Stimulated activated CD8-positive, alpha-beta memory T cell treated with anti-CD3 and anti-CD28 coated beads, Interleukin-15, amount 100 ng/mL, for 1 hour (primary cell): ENCODE results near the gene SERINC4.

Source experiments
- DNase-seq: peaks from one replicate; pipeline ENCODE4 v3.0.0-alpha.2; 2020; ENCODE audit warnings: low read depth

SERINC4 gene

DNA sequence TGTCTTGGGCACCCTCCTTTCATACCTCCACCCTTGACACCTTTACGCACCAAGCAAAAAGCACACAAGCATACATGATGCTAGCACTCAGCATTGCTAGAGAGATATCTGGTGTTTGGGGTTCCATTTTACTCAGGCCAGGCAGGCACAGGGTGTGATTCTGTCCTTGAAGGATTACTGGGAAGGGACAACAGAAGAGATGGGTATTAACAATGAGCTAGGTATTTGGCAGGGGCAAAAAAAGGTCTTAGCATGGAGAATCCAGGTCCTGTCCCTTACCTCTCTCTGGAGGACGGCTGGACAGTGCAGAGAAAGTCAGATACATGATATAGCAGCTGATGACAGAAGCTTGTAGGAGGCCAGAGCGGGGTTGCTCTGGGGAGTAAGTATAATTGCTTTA lies 3.5 kb downstream of the SERINC4 start:
- DNase-seq, result no peak

DNA sequence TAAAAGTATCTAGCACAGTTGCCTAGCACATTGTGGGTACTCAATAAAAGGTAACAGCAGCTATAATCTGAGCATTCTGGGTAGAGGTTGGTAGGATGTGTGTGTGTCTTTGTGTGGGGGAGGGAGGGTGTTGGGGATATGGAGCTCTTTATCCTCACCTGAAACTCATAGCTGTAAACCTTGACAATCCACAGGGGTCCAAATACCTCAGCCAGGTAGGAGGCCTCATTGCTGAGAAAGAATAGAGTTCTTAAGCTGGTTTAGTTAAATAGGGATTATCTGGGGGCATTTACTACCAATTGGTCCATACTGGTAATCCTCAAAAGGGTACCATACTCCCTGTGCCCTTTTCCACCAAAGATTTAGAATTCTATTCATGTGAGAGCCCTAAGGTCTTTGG lies 4.0 kb downstream of the SERINC4 start:
- DNase-seq, result no peak

DNA sequence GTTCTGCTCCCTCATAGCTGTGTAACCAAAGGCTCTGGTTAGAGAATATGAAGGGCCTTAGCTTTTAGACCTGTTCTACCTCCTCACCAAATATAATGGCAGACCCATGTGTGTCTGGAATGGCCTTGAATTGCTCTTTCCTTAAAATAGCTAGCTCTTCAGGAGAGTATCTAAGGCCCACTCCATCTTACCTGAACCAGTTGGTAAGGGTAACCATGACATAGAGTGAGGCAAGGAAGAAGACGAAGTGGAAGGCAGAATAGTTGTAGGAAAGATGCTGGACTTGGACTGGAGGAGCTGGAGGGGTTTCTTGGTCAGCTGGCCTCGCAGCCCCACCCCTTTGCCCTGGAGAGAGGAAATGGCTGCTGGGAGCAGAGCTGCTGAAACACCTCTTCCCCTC lies 4.8 kb downstream of the SERINC4 start:
- DNase-seq, result no peak

DNA sequence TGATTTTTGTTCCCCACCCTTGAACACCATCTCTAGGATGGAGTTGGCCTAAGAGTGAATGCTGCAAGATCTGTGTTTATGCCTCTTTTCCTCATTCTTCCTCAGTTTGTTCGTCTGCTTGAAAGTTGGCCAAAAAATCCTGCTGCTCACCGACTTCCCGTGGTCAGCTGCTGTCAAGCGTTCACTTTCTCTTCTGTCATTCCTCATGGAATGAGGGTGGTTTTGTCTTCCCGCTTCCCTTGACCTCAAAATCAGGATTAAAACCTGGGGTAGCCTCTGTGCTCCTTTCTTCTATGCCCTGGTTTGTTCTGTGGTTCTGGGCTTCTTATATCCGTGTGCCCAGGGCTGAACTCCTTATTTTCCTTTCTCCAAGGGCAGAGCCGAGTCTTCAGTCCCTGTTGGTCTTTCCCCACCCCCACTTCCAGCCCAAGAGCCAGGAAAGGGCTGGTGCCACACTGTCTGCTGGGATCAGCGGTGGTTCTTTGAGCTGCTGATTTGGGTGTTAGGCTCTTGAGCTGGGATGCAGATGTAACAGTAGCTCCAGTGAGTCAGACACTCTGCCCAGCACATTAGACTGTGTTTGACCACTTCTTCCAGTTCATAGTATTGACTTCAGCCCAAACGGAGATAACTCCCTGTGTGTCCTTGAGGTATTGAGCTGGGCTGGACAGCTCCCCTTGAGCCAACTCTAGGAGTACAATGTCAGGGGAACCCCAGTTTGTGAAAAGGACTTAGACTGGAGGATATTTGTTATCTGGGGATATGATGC lies 5.6 kb downstream of the SERINC4 start:
- DNase-seq, result no peak

DNA sequence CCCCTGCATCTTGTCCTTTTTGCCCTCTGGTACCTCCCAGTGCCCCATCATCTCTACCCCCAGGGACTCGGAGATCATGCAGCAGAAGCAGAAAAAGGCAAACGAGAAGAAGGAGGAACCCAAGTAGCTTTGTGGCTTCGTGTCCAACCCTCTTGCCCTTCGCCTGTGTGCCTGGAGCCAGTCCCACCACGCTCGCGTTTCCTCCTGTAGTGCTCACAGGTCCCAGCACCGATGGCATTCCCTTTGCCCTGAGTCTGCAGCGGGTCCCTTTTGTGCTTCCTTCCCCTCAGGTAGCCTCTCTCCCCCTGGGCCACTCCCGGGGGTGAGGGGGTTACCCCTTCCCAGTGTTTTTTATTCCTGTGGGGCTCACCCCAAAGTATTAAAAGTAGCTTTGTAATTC lies 6.4 kb downstream of the SERINC4 start:
- no peak for DNase-seq

DNA sequence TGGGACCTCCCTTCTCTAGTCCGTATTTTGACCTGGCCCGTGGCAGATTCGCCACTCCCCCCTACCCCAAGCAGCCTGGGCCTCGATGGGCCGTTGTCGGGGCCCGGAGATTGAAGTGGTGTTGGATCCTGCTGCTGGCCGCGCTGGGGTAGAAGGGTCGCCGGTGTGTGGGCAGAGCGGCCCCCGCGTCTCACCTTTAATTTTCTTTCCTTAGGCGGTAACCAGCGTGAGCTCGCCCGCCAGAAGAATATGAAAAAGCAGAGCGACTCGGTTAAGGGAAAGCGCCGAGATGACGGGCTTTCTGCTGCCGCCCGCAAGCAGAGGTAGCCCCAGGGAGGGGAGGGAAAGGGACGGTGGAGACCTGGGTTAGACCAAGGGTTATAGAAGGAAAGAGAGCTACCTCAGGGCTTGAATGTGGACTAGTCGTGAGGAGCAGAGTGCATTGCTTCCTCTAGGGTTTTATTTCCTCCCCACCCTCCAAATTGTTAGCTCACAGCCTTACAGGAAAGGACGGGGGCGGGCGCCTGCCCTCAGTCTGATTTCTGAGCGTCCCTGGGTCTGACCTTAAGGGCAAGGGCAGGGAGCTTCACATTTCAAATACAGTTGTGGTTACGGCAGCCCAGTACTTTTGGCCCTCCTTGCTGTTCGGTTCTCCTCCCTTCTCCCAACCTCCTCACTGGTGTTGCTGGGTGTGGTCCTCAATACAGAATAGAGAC lies 7.1 kb downstream of the SERINC4 start:
- no peak for DNase-seq

DNA sequence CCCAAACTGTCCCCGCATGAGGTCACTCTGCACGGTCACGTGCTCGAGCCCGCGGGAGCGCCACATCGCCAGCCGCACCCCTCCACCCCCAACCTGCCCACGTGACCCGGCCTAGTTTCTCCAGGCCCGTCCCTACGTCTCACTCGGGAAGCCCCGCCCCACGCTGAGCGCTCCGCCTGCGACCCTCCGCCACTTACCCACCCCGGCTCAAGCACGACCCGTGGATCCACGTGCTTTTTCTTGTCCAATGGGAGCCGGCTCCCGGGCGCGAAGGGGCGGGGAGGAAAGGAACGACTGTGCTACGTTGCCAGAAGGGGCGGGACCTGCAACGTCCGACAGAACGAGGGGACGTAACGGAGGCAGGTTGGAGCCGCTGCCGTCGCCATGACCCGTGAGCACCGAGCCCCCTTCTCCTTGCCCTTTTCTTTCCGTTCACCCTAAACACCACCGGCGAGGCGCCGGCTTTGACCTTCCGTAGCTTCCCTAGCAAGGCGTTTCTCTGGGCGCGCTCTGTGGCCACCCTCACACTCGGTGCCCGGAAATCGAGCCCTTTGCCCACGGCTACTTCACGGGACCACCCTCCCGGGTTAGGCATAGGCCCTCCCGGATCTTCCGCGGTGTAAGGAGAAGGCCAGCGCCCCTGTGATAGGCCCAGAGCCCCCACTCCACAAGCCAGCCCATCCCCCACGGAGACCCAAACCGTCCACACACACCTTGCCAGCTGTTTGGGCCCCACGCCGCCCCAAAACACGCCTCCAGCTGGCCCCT lies 7.8 kb downstream of the SERINC4 start, which contains the start of gene SERF2:
Gene SERF2 (plus strand): TSS at position 328 of the 768 bp plus-strand sequence. CDS start 57 bp downstream, at position 385.
- DNase-seq, result peak; percentile 99

DNA sequence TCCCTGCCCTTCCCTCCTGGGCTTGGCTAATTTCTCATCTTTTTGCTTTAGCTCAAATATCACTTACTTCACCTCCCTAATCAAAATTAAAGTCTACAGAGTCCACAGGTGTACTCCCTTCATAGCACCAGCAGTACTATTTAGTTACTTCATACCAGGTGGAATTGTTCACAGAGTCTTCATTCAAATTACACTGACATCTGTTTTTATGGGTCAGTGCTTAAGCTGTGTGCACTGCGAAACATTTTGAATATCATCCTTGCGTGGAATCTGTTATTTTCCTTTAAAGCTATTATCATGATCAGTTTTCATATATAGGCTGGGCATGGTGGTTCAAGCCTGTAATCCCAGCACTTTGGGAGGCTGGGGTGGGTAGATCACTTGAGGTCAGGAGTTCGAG lies 10.6 kb downstream of the SERINC4 start:
- no peak for DNase-seq

DNA sequence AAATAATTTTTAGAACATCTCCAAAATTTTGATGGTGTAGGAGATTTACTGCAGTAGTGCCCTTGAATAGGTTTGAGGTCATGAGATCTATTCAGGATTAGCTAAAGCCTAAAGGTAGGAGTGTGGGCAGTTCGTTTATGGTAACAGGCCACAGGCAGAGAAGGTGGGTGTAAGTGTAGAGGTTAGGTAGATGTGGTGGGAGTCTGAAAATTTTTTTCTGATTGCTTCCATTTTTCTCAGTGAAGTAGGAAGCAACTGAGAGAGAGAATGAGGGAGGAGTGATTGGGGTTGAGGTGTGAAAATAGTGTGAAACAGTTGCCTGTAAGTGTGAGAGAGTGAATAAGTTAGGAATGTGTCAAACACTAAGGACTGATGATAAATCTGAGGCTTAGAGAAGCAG lies 21.0 kb downstream of the SERINC4 start:
- DNase-seq, result no peak

DNA sequence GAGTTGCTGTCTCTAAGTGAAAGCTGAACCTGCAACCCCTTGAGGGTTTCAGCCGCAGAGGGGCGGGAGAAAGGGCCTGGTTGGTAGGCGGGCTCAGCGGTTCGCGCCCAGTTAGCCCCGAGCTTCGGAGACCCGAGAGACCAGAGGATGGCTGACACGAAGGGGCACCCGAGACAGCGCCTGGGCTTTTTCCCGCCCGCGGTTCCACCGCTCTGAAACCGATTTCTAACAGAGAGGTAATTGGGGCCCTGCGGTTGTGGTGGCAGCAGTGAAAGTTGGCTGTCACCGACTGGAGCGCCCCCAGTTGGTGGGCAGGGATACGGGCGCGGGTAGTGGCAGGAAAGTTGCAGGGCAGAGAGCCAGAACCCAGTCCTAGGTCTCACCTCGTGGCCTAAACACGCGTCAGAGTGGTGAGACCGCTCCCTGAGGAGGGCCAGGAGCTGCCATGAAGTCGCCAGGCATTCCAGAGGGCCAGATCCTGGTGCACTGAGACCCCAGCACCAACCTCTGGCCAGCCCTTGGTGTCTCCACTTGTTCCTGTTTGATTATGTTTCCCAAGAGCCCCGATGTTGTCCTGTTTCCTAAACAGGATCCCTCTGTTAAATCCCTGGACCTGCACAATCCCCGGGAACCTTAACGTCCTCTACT lies 22.6 kb downstream of the SERINC4 start:
- peak; percentile 69 for DNase-seq

DNA sequence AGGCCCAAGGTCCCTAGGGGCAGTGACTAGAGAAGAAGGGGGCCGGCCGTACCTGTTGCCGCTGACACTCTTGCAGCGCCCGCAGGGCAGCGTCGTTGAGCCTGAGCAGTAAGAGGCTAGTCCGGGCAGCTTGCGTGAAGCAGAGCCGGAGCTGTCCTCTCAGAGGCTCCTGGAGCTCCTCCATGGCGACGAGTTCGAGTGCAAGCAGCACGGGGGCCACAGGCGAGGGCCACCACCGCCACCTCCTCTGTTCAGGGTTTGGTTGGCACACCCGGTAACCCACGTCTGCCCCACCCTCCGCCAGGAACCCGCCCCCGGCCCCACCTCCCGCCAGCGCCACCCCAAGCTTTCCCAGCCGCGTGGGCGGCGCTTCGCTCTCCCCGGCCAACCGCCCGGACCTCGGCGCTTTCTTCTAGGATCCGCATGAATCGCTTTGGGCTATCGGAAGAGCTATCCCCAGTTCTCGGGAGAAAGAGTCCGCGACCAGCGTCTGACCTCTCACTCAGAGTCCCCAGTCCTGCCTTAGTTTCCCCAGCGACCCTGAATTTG lies 23.2 kb downstream of the SERINC4 start, which contains the start of gene ELL3:
Gene ELL3 (minus strand): TSS at position 249 of the 549 bp plus-strand sequence. CDS start 65 bp downstream, at position 184.
- peak; percentile 57 for DNase-seq

DNA sequence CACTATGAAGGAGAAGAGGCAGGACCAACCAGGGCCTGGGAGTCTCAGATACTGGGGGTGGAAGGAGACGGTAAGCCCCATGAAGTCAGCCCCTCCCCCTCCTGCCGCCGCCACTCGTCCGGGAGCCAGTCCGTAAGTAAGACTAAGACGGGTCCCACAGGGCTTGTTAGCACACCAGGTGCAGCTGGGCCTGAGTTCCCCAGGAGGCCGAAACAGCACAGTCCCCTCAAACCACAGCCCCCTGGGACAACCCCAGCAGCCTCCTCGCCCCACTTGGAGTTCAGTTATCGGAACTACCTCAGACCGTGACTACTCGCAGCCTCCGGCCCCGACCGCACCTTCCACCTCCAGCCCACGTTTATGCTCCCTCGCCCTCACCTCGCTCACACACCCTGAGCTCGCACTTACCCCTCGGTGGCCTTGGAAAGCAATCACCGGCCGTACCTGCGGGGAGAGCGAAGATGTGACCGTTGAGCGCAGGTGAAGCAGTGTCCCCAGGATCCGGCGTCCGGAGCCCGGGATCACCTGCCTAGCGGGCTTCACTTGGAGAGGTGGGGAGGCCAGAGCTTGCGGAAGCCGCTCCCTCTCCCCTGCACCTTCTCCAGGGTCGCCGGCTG lies 23.8 kb downstream of the SERINC4 start:
- DNase-seq, result no peak

DNA sequence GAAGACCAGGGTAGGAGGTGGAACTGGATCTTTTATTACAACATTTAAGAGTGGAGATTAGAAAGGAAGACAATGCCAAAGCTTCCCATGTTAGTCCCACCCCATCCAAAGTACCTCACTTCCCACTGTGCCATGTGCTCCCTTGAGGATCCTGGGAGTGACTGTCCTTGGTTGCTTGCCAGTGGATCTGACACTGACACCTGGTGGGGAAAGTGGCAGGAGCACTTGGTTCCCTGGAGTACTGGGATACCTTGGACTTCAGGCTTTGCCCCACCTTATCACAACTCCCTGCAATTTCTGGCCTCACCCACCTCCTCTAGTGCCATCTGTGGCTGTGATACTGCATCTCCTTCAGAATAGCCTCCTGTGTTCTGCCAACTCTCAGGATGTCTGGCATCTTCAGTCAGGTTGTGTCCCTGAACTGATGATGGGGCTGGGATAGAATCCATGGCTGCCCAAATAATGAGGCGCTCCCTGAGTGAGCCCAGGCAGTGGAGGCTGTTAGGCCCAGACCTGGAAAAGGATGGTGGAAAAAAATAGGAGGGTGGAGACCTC lies 24.5 kb downstream of the SERINC4 start:
- no peak for DNase-seq

DNA sequence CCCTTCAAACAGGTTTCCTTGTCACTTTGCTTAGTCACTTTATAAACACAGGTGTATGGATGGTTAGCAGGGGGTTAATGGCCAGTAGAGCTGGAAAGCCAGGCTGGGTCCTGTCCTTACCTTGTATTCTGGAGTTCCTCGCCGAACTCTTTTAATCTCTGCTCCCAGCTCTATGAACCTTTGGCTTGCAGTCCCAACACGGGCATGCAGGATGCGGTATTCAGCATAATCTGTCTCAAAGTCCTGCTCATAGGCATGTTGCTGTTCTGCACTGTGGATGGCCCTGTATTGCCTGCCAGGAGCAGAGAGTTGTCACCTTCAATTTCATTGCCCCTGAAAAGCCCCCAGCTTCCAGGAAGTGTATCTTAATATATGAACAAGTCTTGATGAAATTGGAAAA lies 26.0 kb downstream of the SERINC4 start:
- DNase-seq, result no peak

DNA sequence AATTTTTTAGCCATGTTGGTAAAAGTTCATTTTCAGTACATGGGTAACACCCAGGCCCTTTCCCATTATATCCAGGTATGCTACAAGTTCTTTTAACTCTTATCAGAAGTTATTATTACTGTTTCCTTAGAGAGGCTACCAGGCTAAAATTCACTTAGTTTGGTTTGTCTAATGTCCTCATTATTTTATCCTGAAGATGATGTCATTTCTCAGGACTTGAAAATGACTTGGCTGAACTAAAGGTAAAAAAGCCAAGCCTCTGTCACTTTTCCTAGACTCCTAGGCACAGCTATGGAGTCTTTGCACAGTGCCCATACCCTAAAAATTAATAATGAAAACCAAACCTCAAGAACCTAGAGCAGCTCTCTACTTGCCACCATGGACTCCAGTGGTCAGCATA lies 27.4 kb downstream of the SERINC4 start:
- no peak for DNase-seq

DNA sequence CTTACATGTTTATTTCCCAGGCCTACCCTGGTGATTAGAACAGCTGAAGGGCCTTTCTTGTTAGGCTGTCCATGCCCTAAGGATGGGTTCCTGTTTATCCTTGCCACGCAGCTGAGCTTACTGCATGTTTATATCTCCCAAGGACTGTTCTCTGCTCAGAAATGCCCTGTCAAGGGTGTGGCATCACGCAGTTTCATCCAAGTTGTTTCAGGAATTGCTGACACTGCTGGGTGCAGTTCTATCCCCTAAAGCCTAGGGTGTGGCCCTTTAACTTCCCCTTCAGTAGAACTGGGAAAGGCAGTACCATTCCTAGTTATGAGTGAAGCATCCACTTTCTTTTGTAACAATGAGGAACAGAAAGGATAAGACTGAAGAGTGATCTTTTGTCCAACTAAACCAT lies 28.2 kb downstream of the SERINC4 start:
- DNase-seq, result no peak

DNA sequence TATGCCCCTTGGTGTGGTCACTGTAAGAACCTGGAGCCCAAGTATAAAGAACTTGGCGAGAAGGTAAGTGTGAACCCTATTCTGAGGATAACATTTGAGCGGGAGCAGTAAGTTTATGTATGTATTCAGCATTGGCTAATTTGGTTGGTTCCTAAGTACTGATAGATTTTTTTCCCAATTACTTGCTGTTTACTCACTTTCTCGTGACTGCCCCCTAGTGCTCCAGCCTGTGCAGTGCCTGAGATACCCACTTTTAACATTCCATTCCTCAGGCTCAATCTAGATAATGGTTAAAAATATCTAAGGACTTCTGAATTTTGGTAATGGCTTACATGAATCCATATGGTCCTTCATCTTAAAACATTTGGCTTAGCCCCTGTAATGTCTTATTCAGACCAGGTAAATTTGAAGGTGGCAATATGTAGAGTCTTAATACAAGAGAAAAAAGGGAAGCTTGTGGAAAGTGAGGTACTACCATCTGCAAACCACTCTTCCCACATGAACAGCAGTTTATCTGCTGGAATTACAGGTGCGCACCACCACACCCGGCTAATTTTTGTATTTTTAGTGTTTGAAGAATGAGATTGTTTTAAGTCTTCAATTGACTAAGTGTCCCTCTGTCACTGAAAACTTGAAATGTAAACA lies 30.3 kb downstream of the SERINC4 start:
- peak; percentile 44 for DNase-seq

DNA sequence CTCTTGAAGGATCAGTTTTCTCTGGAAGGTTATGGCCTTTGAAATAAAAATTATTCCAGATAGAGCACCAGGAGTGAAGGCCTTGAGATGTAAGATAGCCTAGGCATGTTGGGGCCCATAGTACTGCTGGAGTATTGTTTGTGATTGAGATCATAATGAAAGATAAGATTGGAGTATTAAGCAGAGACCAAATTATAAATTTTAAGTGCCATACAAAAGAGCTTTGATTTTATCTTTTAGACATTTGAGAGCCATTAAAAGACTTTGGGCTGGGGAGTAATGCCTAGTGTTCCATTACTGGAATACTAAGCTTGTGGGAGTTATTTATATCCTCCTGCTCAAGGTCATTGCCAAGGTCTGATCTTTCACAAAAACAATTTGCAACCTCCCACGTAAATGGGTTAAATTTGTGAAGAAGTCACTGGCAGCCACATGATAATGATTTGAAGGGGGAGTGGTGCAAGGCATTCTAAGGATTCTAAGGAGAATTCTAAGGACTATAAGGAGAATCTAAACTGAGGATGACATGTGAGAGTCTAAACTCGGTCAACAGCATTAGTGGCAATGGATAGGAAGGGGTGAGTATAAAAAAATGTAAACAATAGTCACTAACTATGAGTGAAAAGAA lies 36.1 kb downstream of the SERINC4 start:
- DNase-seq, result no peak

DNA sequence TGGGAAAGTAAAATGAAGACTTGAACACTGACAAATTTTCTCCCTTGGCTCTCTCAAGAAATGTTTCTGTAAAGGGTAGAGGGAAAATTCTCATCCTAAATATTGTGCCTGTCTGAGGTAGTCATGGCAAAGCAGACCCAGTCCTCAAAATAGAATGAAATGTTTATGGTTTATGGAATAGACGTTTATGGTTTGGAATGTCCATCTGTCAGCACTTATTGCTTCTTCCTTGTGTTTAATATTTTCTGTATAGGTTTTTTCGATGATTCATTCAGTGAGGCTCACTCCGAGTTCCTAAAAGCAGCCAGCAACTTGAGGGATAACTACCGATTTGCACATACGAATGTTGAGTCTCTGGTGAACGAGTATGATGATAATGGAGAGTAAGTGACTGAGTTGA lies 37.2 kb downstream of the SERINC4 start:
- DNase-seq, result no peak

DNA sequence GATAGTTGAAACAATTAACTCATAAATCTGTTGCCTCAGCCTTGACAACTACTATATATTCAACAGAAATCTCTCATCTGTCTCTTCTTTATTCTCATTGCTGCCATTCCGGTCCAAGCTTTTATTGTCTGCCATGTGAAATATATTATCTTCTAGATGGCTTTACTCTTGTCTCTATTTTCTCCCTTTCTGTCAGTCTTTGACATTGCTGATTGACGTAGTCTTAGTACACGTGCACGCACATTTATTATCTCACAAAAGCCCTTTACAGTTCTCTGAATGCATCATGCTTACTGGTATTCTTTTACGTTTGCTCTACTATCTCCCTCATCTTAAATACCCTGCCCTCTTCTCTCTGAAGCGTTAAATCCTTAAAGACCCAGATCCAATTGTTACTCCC lies 48.1 kb downstream of the SERINC4 start:
- DNase-seq, result no peak
